ENCODE results near the gene RAB41.

Gene RAB41

GRCh38 chrX:70252491-70252890 lies 29.5 kb upstream of the RAB41 start:
- no peaks in the 10 kb centered on the region for H4K20me1 ChIP-seq (ENCODE audit: insufficient read depth, low read length)
- no peak for DNase-seq
- no peaks in the 10 kb centered on the region for H3K4me1 ChIP-seq (ENCODE audit: low read length)
- no peaks in the 10 kb centered on the region for H3K9me3 ChIP-seq (replicated peaks; ENCODE audit: insufficient read depth, low read length)
- no peaks in the 10 kb centered on the region for H3K79me2 ChIP-seq (ENCODE audit: low read length)
- H3K4me3 ChIP-seq (ENCODE audit: low read length) = no peak overlapping the region
- H2AFZ ChIP-seq (ENCODE audit: low read length) = no peak overlapping the region
- no peak overlapping the region for H3K9ac ChIP-seq (ENCODE audit: low read length)
- H3K36me3 ChIP-seq (replicated peaks; ENCODE audit: insufficient read depth, low read length) = no peaks in the 10 kb centered on the region
- H3K4me2 ChIP-seq (ENCODE audit: low read depth, low read length) = no peak overlapping the region
- no peak overlapping the region for H3K27ac ChIP-seq (ENCODE audit: low read length)
- TF ChIP-seq EZH2phosphoT487 (IDR thresholded peaks at IDR 0.05; ENCODE audit: low read length) (no peak), EZH2 (optimal IDR thresholded peaks at IDR 0.05; ENCODE audit: low read depth, low read length) (no peak), CTCF (IDR thresholded peaks at IDR 0.05; ENCODE audit: low read length) (no peak)
- no peaks in the 10 kb centered on the region for H3K27me3 ChIP-seq (replicated peaks; ENCODE audit: insufficient read depth, low read length)
- H3F3A ChIP-seq (ENCODE audit: insufficient read depth, low read length) = no peaks in the 10 kb centered on the region
- no peaks in the 10 kb centered on the region for H3K9me2 ChIP-seq (replicated peaks; ENCODE audit: insufficient read depth, low read length)

- Histone ChIP-seq H3K4me3 (ENCODE audit: low read length) (no peak overlapping the region), H3K9ac (ENCODE audit: low read length) (no peak overlapping the region), H2AFZ (ENCODE audit: low read length) (no peak overlapping the region), H3K4me2 (ENCODE audit: low read depth, low read length) (no peak overlapping the region), H3F3A (ENCODE audit: insufficient read depth, low read length) (no peaks in the 10 kb centered on the region), H3K79me2 (ENCODE audit: low read length) (no peaks in the 10 kb centered on the region), H4K20me1 (ENCODE audit: insufficient read depth, low read length) (no peaks in the 10 kb centered on the region), H3K9me2 (replicated peaks; ENCODE audit: insufficient read depth, low read length) (no peaks in the 10 kb centered on the region), H3K36me3 (replicated peaks; ENCODE audit: insufficient read depth, low read length) (no peaks in the 10 kb centered on the region), H3K27me3 (replicated peaks; ENCODE audit: insufficient read depth, low read length) (no peaks in the 10 kb centered on the region), H3K27ac (ENCODE audit: low read length) (no peak overlapping the region), H3K4me1 (ENCODE audit: low read length) (no peaks in the 10 kb centered on the region), H3K9me3 (replicated peaks; ENCODE audit: insufficient read depth, low read length) (no peaks in the 10 kb centered on the region)
- no peak for DNase-seq
- TF ChIP-seq EZH2 (optimal IDR thresholded peaks at IDR 0.05; ENCODE audit: low read depth, low read length) = no peak
- no peak for TF ChIP-seq EZH2phosphoT487 (IDR thresholded peaks at IDR 0.05; ENCODE audit: low read length)
- no peak for TF ChIP-seq CTCF (IDR thresholded peaks at IDR 0.05; ENCODE audit: low read length)
Observed at GRCh38 chrX:70253377-70254062, 28.5 kb upstream of the RAB41 start.

- H2AFZ ChIP-seq (ENCODE audit: low read length) = no peak overlapping the region
Observed at GRCh38 chrX:70254063-70254400, 27.9 kb upstream of the RAB41 start.

More at GRCh38 chrX:70254063-70254400, 27.9 kb upstream of the RAB41 start:
- Histone ChIP-seq H3K27me3 (replicated peaks; ENCODE audit: insufficient read depth, low read length) (no peaks in the 10 kb centered on the region), H3K4me2 (ENCODE audit: low read depth, low read length) (no peak overlapping the region), H3F3A (ENCODE audit: insufficient read depth, low read length) (no peaks in the 10 kb centered on the region), H4K20me1 (ENCODE audit: insufficient read depth, low read length) (no peaks in the 10 kb centered on the region), H3K9ac (ENCODE audit: low read length) (no peak overlapping the region), H3K36me3 (replicated peaks; ENCODE audit: insufficient read depth, low read length) (no peaks in the 10 kb centered on the region), H3K4me3 (ENCODE audit: low read length) (no peak overlapping the region), H3K4me1 (ENCODE audit: low read length) (no peaks in the 10 kb centered on the region), H3K9me3 (replicated peaks; ENCODE audit: insufficient read depth, low read length) (no peaks in the 10 kb centered on the region), H3K79me2 (ENCODE audit: low read length) (no peaks in the 10 kb centered on the region), H3K9me2 (replicated peaks; ENCODE audit: insufficient read depth, low read length) (no peaks in the 10 kb centered on the region), H3K27ac (ENCODE audit: low read length) (no peak overlapping the region)
- DNase-seq = no peak
- TF ChIP-seq EZH2phosphoT487 (IDR thresholded peaks at IDR 0.05; ENCODE audit: low read length) (no peak), EZH2 (optimal IDR thresholded peaks at IDR 0.05; ENCODE audit: low read depth, low read length) (no peak), CTCF (IDR thresholded peaks at IDR 0.05; ENCODE audit: low read length) (no peak)

Measured in MM.1S (cell line).